GM23248 (cell line): ENCODE results near the gene ABCG1. TPM values are rescaled to one million over a fixed set of nuclear protein-coding genes. Genes with fewer than 3 reads are reported as not detected.

ENCODE experiments used
- DNase-seq: peaks from one replicate; pipeline ENCODE4 v3.0.0-alpha.2; 2015
- H2AFZ ChIP-seq: fragments of 200-600 bp; sonication (generic); 2 replicates; pipeline ENCODE4 v1.6.1; 2016; ENCODE audit warnings: antibody characterized with exemption
- H3F3A ChIP-seq: fragments of 200-600 bp; sonication (generic); 2 replicates; pipeline ENCODE4 v1.6.1; 2016; ENCODE audit warnings: mild to moderate bottlenecking, antibody characterized with exemption, mixed run types; ENCODE audit not compliant: insufficient read depth
- H3K27ac ChIP-seq: fragments of 200-600 bp; sonication (generic); 2 replicates; pipeline ENCODE4 v1.5.1; 2016; ENCODE audit warnings: mild to moderate bottlenecking
- H3K27me3 ChIP-seq: fragments of 200-600 bp; sonication (generic); replicated peaks from 2 replicates; pipeline ENCODE4 v1.6.1; 2016; ENCODE audit warnings: mild to moderate bottlenecking; ENCODE audit not compliant: insufficient read depth
- H3K36me3 ChIP-seq: fragments of 200-600 bp; sonication (generic); 2 replicates; pipeline ENCODE4 v1.6.1; 2016; ENCODE audit warnings: low read depth, mild to moderate bottlenecking
- H3K4me1 ChIP-seq: fragments of 200-600 bp; sonication (generic); 2 replicates; pipeline ENCODE4 v1.6.1; 2016; ENCODE audit warnings: mild to moderate bottlenecking; ENCODE audit not compliant: insufficient read depth
- H3K4me2 ChIP-seq: fragments of 200-600 bp; sonication (generic); one replicate; pipeline ENCODE4 v1.6.1; 2016; ENCODE audit warnings: mild to moderate bottlenecking; ENCODE audit not compliant: unreplicated experiment
- H3K4me3 ChIP-seq: fragments of 200-600 bp; sonication (generic); 2 replicates; pipeline ENCODE4 v1.5.1; 2016; ENCODE audit warnings: mild to moderate bottlenecking
- H3K79me2 ChIP-seq: fragments of 200-600 bp; sonication (generic); 2 replicates; pipeline ENCODE4 v1.6.1; 2016; ENCODE audit warnings: mild to moderate bottlenecking; ENCODE audit not compliant: insufficient read depth
- H3K9ac ChIP-seq: fragments of 200-600 bp; sonication (generic); 2 replicates; pipeline ENCODE4 v1.6.1; 2016; ENCODE audit warnings: mild to moderate bottlenecking
- H3K9me2 ChIP-seq: fragments of 200-600 bp; sonication (generic); 2 replicates; pipeline ENCODE4 v1.6.1; 2016; ENCODE audit warnings: mixed run types, mild to moderate bottlenecking, moderate library complexity; ENCODE audit not compliant: insufficient read depth
- H3K9me3 ChIP-seq: fragments of 200-600 bp; sonication (generic); one replicate; pipeline ENCODE4 v1.6.1; 2017; ENCODE audit warnings: low read depth
- H4K20me1 ChIP-seq: fragments of 200-600 bp; sonication (generic); 2 replicates; pipeline ENCODE4 v1.6.0; 2016; ENCODE audit not compliant: insufficient read depth
- EZH2 ChIP-seq: fragments of 200-600 bp; sonication (generic); IDR thresholded peaks from 2 replicates; pipeline ENCODE4 v1.6.1; 2018; ENCODE audit warnings: antibody characterized with exemption, mild to moderate bottlenecking; ENCODE audit not compliant: insufficient read depth, poor library complexity, severe bottlenecking
- EZH2phosphoT487 ChIP-seq: fragments of 200-600 bp; sonication (generic); IDR thresholded peaks from 2 replicates; pipeline ENCODE4 v1.6.1; 2018; ENCODE audit warnings: antibody characterized with exemption, moderate library complexity, mild to moderate bottlenecking, low read depth; ENCODE audit not compliant: insufficient read depth
- WGBS, 2 experiments: methylation state at CpG; one replicate each; pipeline ENCODE4 v1.1.6; 2015 to 2017; ENCODE audit warnings: low lambda C conversion rate in 2 of 2, low coverage in 1 of 2; ENCODE audit errors: missing lambda C conversion rate in 2 of 2; 5-methylcytosine and 5-hydroxymethylcytosine counted together
- in situ Hi-C: fragments of 300-500 bp; cut with MboI; formaldehyde crosslinking; loops from 2 replicates; pipeline ENCODE4 v1.15.0; 2020
- polyA plus RNA-seq: library from polyadenylated mRNA; unstranded; fragments of >200 nt; fragmentation: Nextera tagmentation; extraction: Ambion mirVana; gene quantifications from 2 replicates; pipeline ENCODE4 v1.2.1, GENCODE V29; 2016
- total RNA-seq: library from RNA; depleted of rRNA; stranded (reverse); fragments of >200 nt; shearing (Covaris generic); gene quantifications from 2 replicates; pipeline ENCODE4 v1.2.3, GENCODE V29; 2014

Gene ABCG1
- total and polyA plus RNA-seq, 2 experiments from 2014 or later, result 0.08 TPM; not detected in 1

DNA sequence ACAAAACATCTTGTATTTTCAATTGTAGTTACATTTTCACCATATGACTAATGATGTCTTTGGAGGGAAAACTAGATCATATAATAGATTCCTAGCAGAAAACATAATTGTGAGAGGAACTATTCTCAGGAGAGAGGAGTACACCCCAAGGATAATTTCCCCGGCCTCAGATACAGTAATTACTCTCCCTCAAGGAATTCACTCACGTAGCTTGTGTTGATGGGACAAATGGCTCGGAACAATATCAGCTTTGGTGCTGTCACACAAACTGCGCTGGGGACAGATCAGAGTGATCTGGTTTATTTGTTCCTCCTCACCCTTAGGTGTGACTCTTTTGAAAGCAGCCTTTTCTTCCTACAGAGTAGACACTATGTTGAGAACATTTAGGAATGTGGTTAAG lies 11.2 kb downstream of the ABCG1 start:
- Histone ChIP-seq H3K9me2 (no peaks in the 10 kb centered on the region), H2AFZ (no peak overlapping the region), H3K4me2 (no peak overlapping the region), H3F3A (no peaks in the 10 kb centered on the region), H3K27me3 (peaks cover 37% of the 10 kb centered on the region), H3K4me1 (peaks cover 6% of the 10 kb centered on the region; the same call in 1 of the 2 replicates), H3K4me3 (no peak overlapping the region), H3K79me2 (no peaks in the 10 kb centered on the region), H3K9ac (no peak overlapping the region), H3K27ac (no peak overlapping the region), H3K36me3 (no peaks in the 10 kb centered on the region), H3K9me3 (no peaks in the 10 kb centered on the region), H4K20me1 (no peaks in the 10 kb centered on the region)
- WGBS, 2 experiments, result 77 to 91% methylated on average over 4 of the region's 4 CpGs
- DNase-seq, result no peak
- in situ Hi-C loops, result no loop called here
- TF ChIP-seq EZH2, result no peak
- no peak for TF ChIP-seq EZH2phosphoT487

- in situ Hi-C loops, result no loop called here
- 55 to 60% methylated on average over 13 of the region's 13 CpGs for WGBS, 2 experiments
- H4K20me1 ChIP-seq, result no peaks in the 10 kb centered on the region
- no peak overlapping the region for H3K4me3 ChIP-seq
- H3K4me2 ChIP-seq, result no peak overlapping the region
- H3K9me3 ChIP-seq, result no peaks in the 10 kb centered on the region
- H3K27ac ChIP-seq, result no peak overlapping the region
- no peak for DNase-seq
- no peaks in the 10 kb centered on the region for H3K9me2 ChIP-seq
- H2AFZ ChIP-seq, result no peak overlapping the region
- H3K9ac ChIP-seq, result no peak overlapping the region
- no peaks in the 10 kb centered on the region for H3F3A ChIP-seq
- H3K79me2 ChIP-seq, result no peaks in the 10 kb centered on the region
- H3K27me3 ChIP-seq, result peaks cover 40% of the 10 kb centered on the region
- H3K4me1 ChIP-seq, result peaks cover 6% of the 10 kb centered on the region; the same call in 1 of the 2 replicates
- no peak for TF ChIP-seq EZH2phosphoT487
- TF ChIP-seq EZH2, result no peak
- no peaks in the 10 kb centered on the region for H3K36me3 ChIP-seq
Observed at GRCh38 chr21:42230636-42231035, 11.7 kb downstream of the ABCG1 start.

GRCh38 chr21:42231756-42232155 lies 12.8 kb downstream of the ABCG1 start:
- no peak overlapping the region for H2AFZ ChIP-seq
- no peaks in the 10 kb centered on the region for H4K20me1 ChIP-seq
- H3K27ac ChIP-seq, result no peak overlapping the region
- TF ChIP-seq EZH2phosphoT487 (no peak), EZH2 (no peak)
- H3K79me2 ChIP-seq, result no peaks in the 10 kb centered on the region
- no peak overlapping the region for H3K9ac ChIP-seq
- DNase-seq, result no peak
- no peak overlapping the region for H3K4me2 ChIP-seq
- H3K36me3 ChIP-seq, result no peaks in the 10 kb centered on the region
- H3F3A ChIP-seq, result no peaks in the 10 kb centered on the region
- 59 to 68% methylated on average over 2 of the region's 2 CpGs for WGBS, 2 experiments
- in situ Hi-C loops, result no loop called here
- H3K27me3 ChIP-seq, result peaks cover 51% of the 10 kb centered on the region
- H3K4me3 ChIP-seq, result no peak overlapping the region
- H3K4me1 ChIP-seq, result peaks cover 6% of the 10 kb centered on the region; the same call in 1 of the 2 replicates
- H3K9me2 ChIP-seq, result no peaks in the 10 kb centered on the region
- H3K9me3 ChIP-seq, result no peaks in the 10 kb centered on the region

GRCh38 chr21:42232176-42232825 lies 13.4 kb downstream of the ABCG1 start:
- H3K27me3 ChIP-seq, result peaks cover 56% of the 10 kb centered on the region
- in situ Hi-C loops, result no loop called here
- H4K20me1 ChIP-seq, result no peaks in the 10 kb centered on the region
- H3F3A ChIP-seq, result no peaks in the 10 kb centered on the region
- H3K79me2 ChIP-seq, result no peaks in the 10 kb centered on the region
- H2AFZ ChIP-seq, result no peak overlapping the region
- H3K4me2 ChIP-seq, result no peak overlapping the region
- no peaks in the 10 kb centered on the region for H3K9me3 ChIP-seq
- no peak for DNase-seq
- no peaks in the 10 kb centered on the region for H3K9me2 ChIP-seq
- H3K4me1 ChIP-seq, result peaks cover 6% of the 10 kb centered on the region; the same call in 1 of the 2 replicates
- TF ChIP-seq EZH2phosphoT487 (no peak), EZH2 (no peak)
- no peak overlapping the region for H3K9ac ChIP-seq
- H3K27ac ChIP-seq, result no peak overlapping the region
- no peaks in the 10 kb centered on the region for H3K36me3 ChIP-seq
- 51 to 57% methylated on average over 8 of the region's 8 CpGs for WGBS, 2 experiments
- H3K4me3 ChIP-seq, result no peak overlapping the region
